SH-SY5Y (cell line): ENCODE data around the gene KCTD6.

Experiments used
- GATA2 ChIP-seq: IDR thresholded peaks from 2 replicates; pipeline ENCODE4 v1.6.1; 2011; ENCODE audit warnings: mild to moderate bottlenecking, low read depth, low read length
- GATA3 ChIP-seq: IDR thresholded peaks from 2 replicates; pipeline ENCODE4 v1.6.1; 2011; ENCODE audit warnings: low read depth, mild to moderate bottlenecking, low read length, moderate library complexity

KCTD6 gene

DNA sequence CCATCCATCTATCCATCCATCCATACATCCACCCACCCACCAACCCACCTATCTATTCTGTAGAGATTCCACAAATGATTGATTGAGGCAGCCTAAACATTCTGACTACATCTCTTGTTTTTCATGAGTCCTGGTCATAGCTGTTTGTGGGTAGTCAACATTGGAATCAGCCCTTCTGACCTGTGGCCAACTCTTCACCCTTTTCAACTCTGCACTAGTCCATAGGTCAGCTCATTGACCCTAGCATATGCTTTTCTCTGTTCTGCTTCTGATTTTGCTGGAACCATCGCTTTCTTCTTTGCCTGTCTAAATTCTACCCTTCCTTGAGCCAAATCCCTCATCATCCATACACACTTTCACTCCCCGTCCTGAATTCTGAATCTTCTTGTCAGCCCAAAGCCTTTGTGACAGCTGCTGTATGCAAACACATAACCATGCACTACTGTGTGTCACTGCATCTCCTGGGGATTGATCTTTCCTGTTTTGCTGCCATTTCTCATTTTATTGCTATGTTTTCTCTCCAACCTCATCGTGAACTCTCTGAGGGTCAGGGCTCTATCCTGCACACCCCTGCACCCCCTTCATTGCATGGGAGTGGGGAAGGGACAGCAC is 16.8 kb upstream of the KCTD6 start:
- no peak for TF ChIP-seq GATA2
- no peak for TF ChIP-seq GATA3

DNA sequence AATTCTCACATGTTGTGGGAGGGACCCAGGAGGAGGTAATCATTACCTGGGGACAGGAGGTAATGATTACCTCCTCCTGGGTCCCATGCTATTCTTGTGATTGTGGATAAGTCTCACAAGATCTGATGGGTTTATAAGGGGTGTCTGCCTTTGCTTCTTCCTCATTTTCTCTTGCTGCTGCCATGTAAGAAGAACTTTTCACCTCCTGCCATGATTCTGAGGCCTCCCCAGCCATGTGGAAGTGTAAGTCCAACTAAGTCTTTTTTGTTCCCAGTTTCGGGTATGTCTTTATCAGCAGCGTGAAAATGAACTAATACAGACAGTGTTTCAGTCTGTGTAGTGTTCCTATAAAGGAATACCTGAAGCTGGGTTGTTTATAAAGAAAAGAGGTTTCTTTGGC is 13.1 kb upstream of the KCTD6 start:
- no peak for TF ChIP-seq GATA2
- TF ChIP-seq GATA3: no peak

DNA sequence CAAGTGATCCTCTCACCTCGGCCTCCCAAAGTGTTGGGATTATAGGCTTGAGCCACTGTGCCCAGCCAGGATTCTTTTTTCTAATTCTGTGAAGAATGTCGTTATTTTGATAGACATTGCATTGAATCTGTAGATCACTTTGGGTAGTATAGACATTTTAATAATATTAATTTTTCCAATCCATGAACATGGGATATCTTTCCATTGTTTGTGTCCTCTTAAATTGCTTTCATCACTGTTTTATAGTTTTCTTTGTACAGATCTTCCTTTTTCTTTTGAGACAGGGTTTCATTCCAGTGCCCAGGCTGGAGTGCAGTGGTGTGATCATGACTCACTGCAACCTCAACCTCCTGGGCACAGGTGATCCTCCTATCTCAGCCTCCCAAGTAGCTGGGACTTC is 11.6 kb upstream of the KCTD6 start:
- no peak for TF ChIP-seq GATA3

DNA sequence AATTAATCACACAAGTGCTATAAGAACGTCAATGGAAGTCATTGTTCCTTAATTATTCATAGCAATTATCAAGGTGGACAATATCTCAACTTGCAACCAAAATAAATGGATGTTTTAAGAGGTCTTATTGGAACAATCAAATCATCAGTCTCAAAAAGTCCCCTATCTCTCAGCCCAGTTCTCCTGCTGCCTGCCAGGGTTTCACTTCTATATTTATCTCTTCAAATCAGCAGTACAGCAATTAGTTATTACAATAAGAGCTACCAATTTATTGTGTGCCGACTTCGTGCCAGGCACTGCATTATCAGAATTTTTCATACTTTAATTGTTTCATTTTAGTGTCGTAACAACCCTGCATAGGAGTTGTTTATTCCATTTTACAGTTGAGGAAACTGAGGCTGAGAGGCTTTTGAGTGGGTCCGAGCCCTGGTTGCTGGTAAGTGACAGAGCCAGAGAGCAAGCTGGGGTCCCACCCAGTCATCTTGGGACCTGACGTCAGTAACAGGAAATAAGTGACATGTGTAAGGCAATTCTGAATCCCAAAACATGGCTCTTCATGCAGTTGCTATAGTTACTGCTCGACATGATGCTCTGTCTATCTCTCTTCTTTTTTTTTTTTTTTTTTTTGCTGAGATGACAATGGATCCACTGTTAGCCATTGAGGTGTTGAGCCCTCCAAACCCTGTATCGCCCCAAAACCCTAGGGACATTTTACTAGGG is 8.8 kb upstream of the KCTD6 start:
- no peak for TF ChIP-seq GATA3
- TF ChIP-seq GATA2: no peak

DNA sequence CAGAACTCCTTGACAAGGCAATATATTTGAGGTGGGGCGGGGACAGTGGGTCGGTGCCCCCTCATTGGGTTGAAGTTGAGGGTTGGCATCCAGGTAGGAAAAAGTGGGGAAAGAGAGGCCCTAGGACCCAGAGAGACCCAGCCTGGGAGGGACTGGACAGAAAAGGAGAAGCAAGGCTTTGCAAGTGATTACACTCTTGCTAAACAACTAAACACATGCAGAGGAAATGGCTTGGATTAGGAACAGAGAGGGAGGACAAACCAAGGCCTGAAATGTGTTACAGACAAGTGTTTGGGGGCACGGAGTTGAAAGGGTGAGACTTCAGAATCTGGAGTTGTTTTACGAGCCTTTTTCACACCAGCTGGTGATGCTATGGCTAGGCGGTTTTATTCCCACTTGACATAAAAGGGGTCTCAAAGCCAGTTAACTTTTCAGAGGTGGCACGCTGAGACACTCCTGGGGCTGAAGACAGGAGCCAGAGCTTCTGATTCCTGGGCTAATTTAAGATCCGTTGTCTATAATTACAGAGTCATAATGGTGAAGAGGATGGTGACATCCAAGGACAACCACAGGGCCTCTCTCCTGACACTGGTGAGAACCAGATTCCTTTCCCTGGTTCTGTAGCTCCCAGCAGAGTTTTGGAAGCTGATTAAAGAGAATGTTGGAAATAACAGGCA is 7.7 kb upstream of the KCTD6 start:
- no peak for TF ChIP-seq GATA2

DNA sequence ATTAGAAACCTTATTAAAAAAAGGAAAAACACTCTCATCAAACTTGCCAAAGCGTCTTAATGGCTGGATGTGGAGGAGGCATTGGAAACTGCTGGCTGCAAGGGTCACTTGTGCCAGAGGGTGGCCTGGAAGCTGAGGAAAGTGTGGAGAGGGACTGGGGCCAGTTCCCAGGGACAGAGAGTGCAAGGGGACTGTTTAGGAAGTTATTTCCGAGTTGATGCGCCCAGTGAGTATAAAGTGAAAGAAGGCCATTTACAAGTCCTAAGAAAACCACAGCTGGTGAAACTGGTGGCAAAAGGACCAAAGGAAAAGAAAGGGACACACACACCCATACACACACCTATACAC is 7.2 kb upstream of the KCTD6 start:
- TF ChIP-seq GATA3 (no peak), GATA2 (no peak)

DNA sequence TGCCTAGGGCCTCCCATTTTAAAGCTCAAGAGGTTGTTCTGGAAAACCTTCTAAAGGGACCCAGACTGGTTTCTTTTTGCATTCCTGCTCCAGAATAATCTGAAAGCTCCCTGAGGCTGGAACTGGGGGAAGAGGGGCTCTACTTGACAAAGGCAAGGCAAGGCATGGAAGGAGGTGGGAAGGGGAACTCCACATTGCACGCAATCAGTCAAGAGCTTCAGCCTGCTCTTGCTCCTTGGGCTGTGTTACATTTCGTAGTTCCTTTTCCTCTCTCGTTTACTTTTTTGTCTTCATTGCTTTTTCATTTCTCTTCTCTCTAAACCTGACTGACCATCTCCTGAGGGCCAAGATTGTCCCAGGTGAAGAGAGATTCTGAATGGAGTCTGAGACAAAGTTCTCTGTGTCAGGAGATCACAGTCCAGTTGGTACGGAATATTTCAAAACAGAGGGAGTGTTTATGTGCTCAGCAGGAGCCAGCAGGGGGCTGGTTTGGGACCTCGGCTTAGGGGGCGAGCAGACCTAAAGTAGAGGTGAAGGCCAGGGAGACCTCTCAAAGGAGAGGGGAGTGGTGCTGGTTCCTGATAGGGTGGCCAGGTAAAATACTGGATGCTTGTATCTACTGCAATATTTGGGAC is 6.0 kb upstream of the KCTD6 start:
- TF ChIP-seq GATA3 (no peak), GATA2 (no peak)

DNA sequence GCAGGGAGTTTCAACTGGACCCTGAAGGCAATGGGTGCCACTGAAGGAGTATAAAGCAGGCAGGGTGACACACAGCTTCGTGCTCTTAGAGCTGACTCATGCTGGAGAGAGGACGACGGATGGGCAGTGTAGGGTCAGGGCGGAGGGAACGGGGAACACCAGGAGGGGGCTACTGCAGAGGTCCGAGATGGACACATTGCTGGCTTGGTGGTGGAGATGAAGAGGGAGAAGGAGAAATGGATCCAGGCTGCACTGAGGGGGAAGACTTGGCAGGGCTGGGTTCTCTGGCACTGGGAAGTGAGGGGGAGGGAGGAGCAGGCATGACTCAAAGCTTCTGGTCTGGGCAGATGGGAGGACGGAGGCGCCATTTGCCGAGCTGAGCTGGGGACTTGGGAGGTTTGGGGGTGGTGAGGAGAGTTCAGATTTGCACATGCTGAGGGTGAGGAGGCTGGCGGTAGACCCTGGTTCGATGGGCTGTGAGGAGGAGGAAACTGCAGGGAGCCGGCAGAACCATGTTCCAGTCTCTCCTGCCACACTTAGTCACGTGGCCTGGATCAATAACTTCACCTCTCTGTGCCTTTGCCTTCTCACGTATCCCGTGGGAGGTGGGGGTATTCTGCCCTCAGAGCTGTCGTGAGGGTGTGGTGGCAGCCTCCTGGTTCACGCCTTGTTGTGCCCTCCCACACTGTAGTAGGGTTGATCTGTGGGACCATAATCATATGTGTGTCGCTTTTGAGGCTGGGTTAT is 4.6 kb upstream of the KCTD6 start:
- TF ChIP-seq GATA3 (no peak), GATA2 (no peak)

DNA sequence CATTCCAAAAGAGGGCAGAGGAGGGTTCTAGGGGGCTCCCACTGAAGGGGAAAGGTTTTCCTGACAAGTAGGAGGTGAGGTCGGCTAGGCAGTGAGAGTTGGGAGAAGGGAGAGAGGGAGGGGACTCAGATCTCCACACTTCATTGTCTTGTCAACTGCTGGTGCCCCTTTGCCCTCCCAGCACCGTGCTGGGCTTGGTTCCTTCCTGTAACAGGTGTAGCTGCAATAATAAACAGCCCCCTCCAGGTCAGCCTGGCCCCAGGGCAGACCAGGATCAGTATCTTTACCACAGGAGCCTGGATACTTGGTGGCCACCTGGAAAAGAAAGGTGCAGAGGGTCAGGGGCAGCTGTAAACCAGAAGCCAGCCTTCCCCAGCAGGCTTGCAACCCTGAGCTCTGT is 2.9 kb upstream of the KCTD6 start:
- TF ChIP-seq GATA3: no peak
- TF ChIP-seq GATA2: no peak

DNA sequence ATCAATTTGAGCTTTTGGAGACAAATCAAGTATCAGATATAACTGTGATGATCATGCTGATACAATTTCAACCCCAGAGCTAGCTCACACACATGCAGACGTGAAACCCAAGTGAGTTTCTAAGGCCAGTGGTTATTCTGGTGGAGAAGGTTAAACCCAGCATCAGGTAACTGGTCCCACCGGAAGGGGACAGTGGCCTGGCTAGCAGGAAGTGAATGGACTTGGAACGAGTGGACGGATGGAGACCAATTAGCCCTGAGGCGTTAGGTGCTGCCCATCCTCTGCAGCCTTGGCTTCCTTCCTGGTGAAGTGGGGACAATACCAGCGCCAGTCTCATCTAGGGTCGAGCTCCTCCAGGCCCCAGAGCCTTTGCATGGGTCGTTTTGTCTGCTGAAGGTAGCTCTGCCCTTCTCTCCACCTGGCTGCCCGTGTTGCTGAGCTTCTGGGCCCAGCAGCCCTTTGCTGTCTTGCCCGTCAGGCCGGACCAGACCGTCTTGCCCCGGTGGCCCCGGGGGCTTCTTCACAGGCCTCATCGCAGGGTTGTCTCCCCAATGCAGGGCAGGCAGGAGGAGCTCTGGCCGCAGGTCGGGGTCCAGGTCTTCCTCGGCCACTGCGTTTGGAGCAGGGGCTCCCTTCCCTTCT is 915 bp upstream of the KCTD6 start:
- TF ChIP-seq GATA2: no peak
- no peak for TF ChIP-seq GATA3

DNA sequence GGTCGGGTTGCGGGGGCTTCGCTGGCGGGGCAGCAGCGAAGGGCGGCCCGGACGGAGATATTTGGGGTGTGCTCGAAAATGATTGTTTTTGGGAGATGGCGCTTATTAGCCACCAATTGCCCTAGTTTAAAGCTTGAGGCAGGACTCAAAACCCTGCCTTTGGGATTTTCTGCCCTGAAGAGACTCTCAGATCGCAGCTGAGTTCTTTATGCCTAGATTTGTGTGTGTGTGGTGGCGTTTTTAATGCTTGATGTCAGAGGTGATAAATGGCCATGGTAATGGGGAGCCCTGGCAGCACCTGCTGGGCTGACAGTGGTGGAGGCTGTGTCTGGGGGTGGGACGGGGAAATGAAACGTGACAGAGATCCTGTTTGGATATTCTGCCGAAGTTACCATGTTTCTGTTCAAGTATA is 604 bp downstream of the KCTD6 start:
- TF ChIP-seq GATA3 (no peak), GATA2 (no peak; the same call in 1 of the 2 replicates)

DNA sequence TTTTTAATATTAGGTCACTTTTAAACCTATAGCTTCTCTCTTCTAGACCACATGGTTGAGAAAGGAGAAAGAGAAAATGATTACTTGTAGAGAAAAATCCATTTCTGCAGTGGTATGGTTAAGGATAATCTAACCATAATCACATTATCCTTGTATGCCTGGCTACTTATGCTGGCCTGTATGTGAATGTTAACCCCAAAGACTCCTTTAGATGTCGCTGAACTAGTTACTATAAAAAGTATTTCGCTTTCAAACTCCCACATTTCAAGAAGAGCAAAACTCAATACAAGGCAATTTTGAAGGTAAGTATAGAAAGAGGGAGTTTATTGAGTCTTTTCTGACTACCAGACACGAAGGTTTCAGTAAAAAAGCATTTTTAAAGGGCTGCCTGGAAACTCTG is 2.2 kb downstream of the KCTD6 start:
- TF ChIP-seq GATA2 (no peak), GATA3 (no peak)

DNA sequence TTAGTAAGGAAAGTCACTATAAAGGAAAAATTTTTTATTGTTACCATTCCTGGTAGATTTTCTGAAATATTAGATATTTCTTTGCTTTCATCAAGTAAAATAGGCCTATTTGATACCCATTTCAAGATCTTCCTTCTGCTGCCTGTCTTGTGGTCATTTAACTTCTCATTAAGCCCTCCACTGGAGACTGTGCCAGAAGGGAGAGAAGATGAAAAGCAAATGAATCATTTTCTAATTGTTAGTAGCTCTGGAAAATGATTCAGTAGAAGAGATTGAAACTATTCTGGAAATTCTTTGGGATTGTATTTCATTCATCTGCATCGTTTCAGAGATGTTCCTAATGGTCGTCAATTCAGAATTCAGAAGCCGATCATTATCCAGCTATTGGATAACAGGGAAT is 3.2 kb downstream of the KCTD6 start:
- TF ChIP-seq GATA2: no peak
- no peak for TF ChIP-seq GATA3
